Fibroblast of lung (primary cell): ENCODE measurements around the gene RAB18. TPM values are rescaled to one million over a fixed set of nuclear protein-coding genes. Genes with fewer than 3 reads are reported as not detected.

ENCODE experiments used
- DNase-seq, 2 donors: peaks; one replicate each; pipeline versions ENCODE4 v3.0.0 to v3.0.0-alpha.2; 2010; ENCODE audit warnings: low read depth in 2 of 2
- H2AFZ ChIP-seq: 2 replicates; pipeline ENCODE4 v1.5.1; 2012; ENCODE audit warnings: low read length, control low read depth, inconsistent platforms
- H3K27ac ChIP-seq: 2 replicates; pipeline ENCODE4 v1.5.1; 2011; ENCODE audit warnings: low read length, control low read depth; ENCODE audit not compliant: insufficient read depth
- H3K27me3 ChIP-seq: 2 replicates; pipeline ENCODE4 v1.5.1; 2011; ENCODE audit warnings: mild to moderate bottlenecking, low read length; ENCODE audit not compliant: control insufficient read depth, insufficient read depth
- H3K36me3 ChIP-seq: 2 replicates; pipeline ENCODE4 v1.5.1; 2011; ENCODE audit warnings: low read length; ENCODE audit not compliant: control insufficient read depth, insufficient read depth
- H3K4me1 ChIP-seq: 2 replicates; pipeline ENCODE4 v1.5.1; 2011; ENCODE audit warnings: low read length; ENCODE audit not compliant: control insufficient read depth, insufficient read depth; ENCODE audit errors: extremely low read depth
- H3K4me2 ChIP-seq: 2 replicates; pipeline ENCODE4 v1.5.1; 2011; ENCODE audit warnings: low read length, control low read depth; ENCODE audit not compliant: insufficient read depth; ENCODE audit errors: extremely low read depth
- H3K4me3 ChIP-seq, 4 experiments: fragments of 200-600 bp in 1 of 4; sonication (generic) in 1 of 4; replicated peaks in 1 of 4; 2 replicates each; pipeline ENCODE4 v1.5.1; 2011 to 2016; ENCODE audit warnings: low read length in 4 of 4, low read depth in 3 of 4, mild to moderate bottlenecking in 3 of 4, control low read depth in 2 of 4, inconsistent platforms in 1 of 4, mixed read lengths in 1 of 4; ENCODE audit not compliant: insufficient read depth in 1 of 4; ENCODE audit errors: control extremely low read depth in 1 of 4
- H3K79me2 ChIP-seq: 2 replicates; pipeline ENCODE4 v1.5.1; 2012; ENCODE audit warnings: mild to moderate bottlenecking, low read length, inconsistent platforms; ENCODE audit not compliant: control insufficient read depth, insufficient read depth
- H3K9ac ChIP-seq: 2 replicates; pipeline ENCODE4 v1.5.1; 2011; ENCODE audit warnings: mild to moderate bottlenecking, low read length, control low read depth; ENCODE audit not compliant: insufficient read depth
- H3K9me3 ChIP-seq: 2 replicates; pipeline ENCODE4 v1.5.1; 2012; ENCODE audit warnings: low read depth, low read length; ENCODE audit not compliant: control insufficient read depth, insufficient read depth
- H4K20me1 ChIP-seq: 2 replicates; pipeline ENCODE4 v1.5.1; 2011; ENCODE audit warnings: low read length; ENCODE audit not compliant: control insufficient read depth, insufficient read depth; ENCODE audit errors: extremely low read depth
- EZH2 ChIP-seq: IDR thresholded peaks from 2 replicates; pipeline ENCODE4 v1.5.1; 2012; ENCODE audit warnings: low read length, control low read depth, mild to moderate bottlenecking; ENCODE audit errors: missing control alignments
- polyA plus RNA-seq, 2 donors: library from polyadenylated mRNA; depleted of rRNA in 1 of 2; stranded (reverse) in 1 of 2; unstranded in 1 of 2; fragments of >200 nt; gene quantifications; 2 replicates each; pipeline ENCODE4 v1.2.1, GENCODE V29; 2011 to 2012; ENCODE audit warnings: missing spikeins in 1 of 2
- total RNA-seq: library from RNA; depleted of rRNA; stranded (reverse); fragments of >200 nt; gene quantifications from 2 replicates; pipeline ENCODE4 v1.2.1, GENCODE V29; 2014
- TF ChIP-seq, protein P1 (sequence below), 2 donors: IDR thresholded peaks in 1 of 2; conservative IDR thresholded peaks in 1 of 2; 1 replicate in 1 of 2; 2 replicates in 1 of 2; pipeline ENCODE4 v1.5.1; 2011 to 2012; ENCODE audit warnings: low read length in 2 of 2, control low read depth in 1 of 2, inconsistent platforms in 1 of 2, low read depth in 1 of 2, mild to moderate bottlenecking in 1 of 2

Gene RAB18
- total and polyA plus RNA-seq, 2 donors (not counting 1 experiment from before 2014, with no cell fraction given), result 42.1 to 95.2 TPM

- no peaks in the 10 kb centered on the region for H3K4me1 ChIP-seq
- H2AFZ ChIP-seq, result no peak overlapping the region
- H4K20me1 ChIP-seq, result no peaks in the 10 kb centered on the region
- no peak overlapping the region for H3K4me3 ChIP-seq
- H3K27me3 ChIP-seq, result no peaks in the 10 kb centered on the region
- TF ChIP-seq, protein P1, sequence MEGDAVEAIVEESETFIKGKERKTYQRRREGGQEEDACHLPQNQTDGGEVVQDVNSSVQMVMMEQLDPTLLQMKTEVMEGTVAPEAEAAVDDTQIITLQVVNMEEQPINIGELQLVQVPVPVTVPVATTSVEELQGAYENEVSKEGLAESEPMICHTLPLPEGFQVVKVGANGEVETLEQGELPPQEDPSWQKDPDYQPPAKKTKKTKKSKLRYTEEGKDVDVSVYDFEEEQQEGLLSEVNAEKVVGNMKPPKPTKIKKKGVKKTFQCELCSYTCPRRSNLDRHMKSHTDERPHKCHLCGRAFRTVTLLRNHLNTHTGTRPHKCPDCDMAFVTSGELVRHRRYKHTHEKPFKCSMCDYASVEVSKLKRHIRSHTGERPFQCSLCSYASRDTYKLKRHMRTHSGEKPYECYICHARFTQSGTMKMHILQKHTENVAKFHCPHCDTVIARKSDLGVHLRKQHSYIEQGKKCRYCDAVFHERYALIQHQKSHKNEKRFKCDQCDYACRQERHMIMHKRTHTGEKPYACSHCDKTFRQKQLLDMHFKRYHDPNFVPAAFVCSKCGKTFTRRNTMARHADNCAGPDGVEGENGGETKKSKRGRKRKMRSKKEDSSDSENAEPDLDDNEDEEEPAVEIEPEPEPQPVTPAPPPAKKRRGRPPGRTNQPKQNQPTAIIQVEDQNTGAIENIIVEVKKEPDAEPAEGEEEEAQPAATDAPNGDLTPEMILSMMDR (conservative IDR thresholded peaks at IDR 0.05 in 1 of 2, IDR thresholded peaks at IDR 0.05 in 1 of 2; ENCODE audit: low read depth in 1 of 2, low read length in 2 of 2), result no peak
- no peak for TF ChIP-seq EZH2
- H3K4me2 ChIP-seq, result no peak overlapping the region
- no peaks in the 10 kb centered on the region for H3K36me3 ChIP-seq
- H3K9ac ChIP-seq, result no peak overlapping the region
- DNase-seq, result no peak
- no peak overlapping the region for H3K27ac ChIP-seq
- H3K9me3 ChIP-seq, result no peaks in the 10 kb centered on the region
- no peaks in the 10 kb centered on the region for H3K79me2 ChIP-seq
Measured at GRCh38 chr10:27457966-27458365, 46.1 kb upstream of the RAB18 start.

GRCh38 chr10:27461312-27461711, 42.8 kb upstream of the RAB18 start:
- Histone ChIP-seq H3K27ac (no peak overlapping the region), H3K4me2 (no peak overlapping the region), H2AFZ (no peak overlapping the region), H3K4me1 (no peaks in the 10 kb centered on the region), H3K79me2 (no peaks in the 10 kb centered on the region), H3K27me3 (no peaks in the 10 kb centered on the region), H4K20me1 (no peaks in the 10 kb centered on the region), H3K9me3 (no peaks in the 10 kb centered on the region), H3K9ac (no peak overlapping the region), H3K36me3 (no peaks in the 10 kb centered on the region), H3K4me3 (no peak overlapping the region)
- no peak for DNase-seq
- TF ChIP-seq, protein P1 (conservative IDR thresholded peaks at IDR 0.05 in 1 of 2, IDR thresholded peaks at IDR 0.05 in 1 of 2; ENCODE audit: low read depth in 1 of 2, low read length in 2 of 2), result no peak
- no peak for TF ChIP-seq EZH2

DNA sequence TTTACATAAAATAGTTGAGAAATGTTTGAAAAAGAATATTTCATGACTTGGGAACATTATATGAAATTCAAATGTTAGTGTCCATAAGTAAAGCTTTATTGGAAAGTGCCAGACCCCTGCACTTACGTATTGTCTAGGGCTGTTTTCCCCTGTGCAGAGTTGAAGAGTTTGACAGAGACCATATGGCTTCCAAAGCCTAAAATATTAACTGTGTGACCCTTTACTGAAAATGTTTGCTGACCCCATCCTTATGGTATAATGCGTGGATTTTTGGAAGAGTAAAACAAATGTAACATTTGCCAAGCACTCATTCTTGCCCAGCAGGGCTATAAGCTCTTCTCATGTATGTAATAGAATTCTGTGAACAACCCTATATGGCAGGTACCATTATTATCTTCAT, 40.1 kb upstream of the RAB18 start:
- Histone ChIP-seq H2AFZ (no peak overlapping the region), H3K27ac (no peak overlapping the region), H3K79me2 (no peaks in the 10 kb centered on the region), H3K4me1 (no peaks in the 10 kb centered on the region), H3K4me3 (no peak overlapping the region), H3K4me2 (no peak overlapping the region), H4K20me1 (no peaks in the 10 kb centered on the region), H3K9me3 (no peaks in the 10 kb centered on the region), H3K27me3 (no peaks in the 10 kb centered on the region), H3K36me3 (no peaks in the 10 kb centered on the region), H3K9ac (no peak overlapping the region)
- TF ChIP-seq, protein P1 (conservative IDR thresholded peaks at IDR 0.05 in 1 of 2, IDR thresholded peaks at IDR 0.05 in 1 of 2; ENCODE audit: low read depth in 1 of 2, low read length in 2 of 2), result no peak
- TF ChIP-seq EZH2, result no peak
- DNase-seq, result no peak
